Hematopoietic multipotent progenitor cell treated with erythropoietin and hydrocortisone succinate and interleukin-3 and kit ligand, for 17 days (in vitro differentiated cells): ENCODE results near the gene RBP2.
"Not testable (repeated sequence)": the region's sequence is repeated elsewhere in the genome, so short reads cannot be mapped to it uniquely, and the experiment has no call there.

ENCODE experiments used
- DNase-seq: peaks from one replicate; pipeline ENCODE4 v3.0.0-alpha.2; 2015; ENCODE audit warnings: low spot score

Gene RBP2

DNA sequence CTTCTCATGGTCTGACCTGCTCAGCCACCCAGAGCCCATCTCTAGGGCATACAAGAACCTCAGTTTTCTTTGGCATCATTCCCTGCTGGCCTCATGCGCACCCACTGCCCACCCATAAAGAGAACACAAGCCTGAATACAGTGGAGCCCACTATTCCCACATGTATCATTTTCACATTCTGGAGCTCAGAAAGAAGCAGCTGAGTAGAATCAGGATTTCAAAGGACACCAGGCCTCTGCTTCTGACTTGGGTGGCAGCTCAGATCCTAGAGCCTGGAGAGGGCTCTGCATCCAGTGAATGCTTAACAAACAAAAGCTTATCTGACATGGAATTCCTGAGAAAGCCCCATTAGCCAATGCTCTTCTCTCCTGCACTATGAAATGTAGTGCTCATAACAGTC is 34.7 kb downstream of the RBP2 start:
- no peak for DNase-seq

- no peak for DNase-seq
Observed at GRCh38 chr3:139440639-139441556, 35.4 kb downstream of the RBP2 start.

DNA sequence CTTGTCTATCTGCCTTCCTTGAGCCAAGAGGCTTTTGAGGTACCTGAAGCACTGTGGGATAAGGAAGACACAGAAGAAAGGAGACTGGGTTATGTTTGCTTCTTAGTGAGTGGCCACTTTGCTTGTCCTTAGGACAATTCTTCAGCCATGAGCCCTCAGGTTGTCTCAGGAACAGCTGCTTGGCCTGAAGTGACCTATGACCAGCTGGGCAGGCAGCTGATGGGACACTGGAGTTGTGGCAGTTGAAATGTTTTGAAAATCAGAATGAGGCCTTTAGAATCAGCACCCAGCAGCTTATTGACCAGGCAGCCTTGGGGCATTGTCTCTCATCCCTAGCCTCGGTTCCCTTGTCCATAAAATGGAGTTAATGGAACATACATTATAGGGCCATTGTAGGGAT is 37.0 kb downstream of the RBP2 start:
- DNase-seq = no peak

DNA sequence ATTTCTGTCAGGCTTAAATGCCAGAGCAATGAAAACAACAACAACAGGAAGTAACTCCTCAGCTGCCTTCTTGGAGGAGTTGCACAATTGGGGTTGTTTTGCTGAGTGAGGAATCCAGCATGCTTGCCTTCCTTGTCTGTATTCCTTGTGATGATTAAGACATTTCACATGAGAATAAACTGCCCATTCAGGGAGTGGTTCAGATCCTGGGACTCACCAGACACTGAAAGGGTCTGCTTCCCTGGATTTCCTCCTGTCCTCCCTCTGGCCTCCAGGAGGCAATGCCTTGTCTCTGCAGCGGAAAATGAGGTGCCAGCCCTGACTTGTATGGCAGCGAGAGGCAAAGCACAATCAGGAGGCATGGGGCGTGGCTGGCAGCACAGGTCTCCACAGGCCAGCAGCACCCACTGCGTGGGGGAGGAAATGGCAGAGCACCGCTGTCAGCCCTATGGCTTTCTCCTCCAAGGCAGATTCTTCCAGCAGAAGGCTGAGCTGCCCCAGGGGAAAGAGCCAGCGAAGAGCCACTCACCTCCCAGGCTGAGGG is 41.5 kb downstream of the RBP2 start:
- DNase-seq = no peak

GRCh38 chr3:139434228-139434627 is 42.1 kb downstream of the RBP2 start:
- DNase-seq = no peak

DNA sequence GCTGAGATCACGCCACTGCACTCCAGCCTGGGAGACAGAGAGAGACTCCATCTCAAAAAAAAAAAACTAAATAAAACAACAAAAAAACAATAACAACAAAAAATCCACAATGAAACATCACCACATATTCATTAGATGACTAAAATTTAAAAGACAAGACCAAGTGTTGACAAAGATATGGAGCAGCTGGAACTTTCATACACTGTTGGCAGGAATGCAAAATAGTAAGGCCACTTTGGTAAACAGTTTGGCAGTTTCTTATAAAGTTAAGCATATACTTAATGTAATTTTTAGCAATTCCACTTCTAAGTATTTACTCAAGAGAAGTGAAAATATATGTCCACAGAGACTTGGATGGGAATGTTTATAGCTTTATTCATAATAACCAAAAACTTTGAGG is 43.2 kb downstream of the RBP2 start:
- no peak for DNase-seq

DNA sequence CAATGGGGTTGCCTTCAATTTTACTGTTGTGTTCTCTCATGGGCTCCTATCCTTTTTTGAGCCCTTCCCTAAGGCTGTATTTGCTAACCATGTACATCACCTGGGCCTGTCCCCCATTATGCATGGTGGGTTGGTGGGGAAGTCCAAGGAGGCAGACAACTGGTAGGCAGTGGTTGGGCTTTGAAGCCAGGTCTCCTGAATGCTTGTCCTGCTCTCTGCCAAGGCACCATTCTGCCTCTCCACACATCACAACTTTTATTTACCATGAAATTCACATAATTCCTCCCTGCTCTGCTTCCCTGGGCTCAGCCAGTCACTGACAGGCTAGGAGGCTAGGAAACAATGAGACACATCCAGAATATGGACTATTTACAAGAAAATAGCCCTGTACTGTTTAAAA is 45.8 kb downstream of the RBP2 start:
- DNase-seq = no peak

DNA sequence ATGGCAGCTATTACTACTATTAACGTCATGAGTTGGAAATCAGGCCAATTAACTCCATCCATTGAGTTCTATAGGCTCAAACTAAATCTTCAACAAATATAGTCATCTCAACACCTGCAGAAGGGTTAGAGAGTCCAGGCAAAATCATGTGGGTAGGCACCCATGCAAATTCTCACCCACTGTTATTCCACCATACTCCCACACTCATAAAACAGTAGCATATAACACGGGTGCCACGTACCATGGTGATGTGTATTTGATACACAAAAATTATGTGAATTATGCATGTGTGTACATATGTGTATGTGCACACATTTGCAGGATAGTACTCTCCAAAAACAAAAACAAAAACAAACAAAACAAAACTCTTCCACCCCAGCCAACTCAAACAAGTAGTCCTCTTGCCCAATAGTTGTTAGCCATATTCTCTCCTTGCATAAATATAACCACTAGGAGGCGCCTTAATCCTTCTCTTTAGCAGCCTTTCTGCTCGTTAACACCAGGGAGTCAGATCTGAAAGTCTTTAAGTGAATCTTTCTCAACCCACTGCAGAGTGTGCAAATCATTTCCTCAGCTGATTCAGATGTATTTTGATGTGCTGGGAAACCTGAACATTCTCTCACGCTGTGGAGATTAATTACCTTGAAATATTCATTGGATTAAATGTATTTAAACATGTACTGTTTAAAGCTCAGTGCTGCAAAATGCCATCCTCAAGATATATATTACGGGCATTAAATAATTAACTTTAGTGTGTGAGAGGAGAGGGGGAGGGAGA is 48.8 kb downstream of the RBP2 start:
- DNase-seq = peak; percentile 71

DNA sequence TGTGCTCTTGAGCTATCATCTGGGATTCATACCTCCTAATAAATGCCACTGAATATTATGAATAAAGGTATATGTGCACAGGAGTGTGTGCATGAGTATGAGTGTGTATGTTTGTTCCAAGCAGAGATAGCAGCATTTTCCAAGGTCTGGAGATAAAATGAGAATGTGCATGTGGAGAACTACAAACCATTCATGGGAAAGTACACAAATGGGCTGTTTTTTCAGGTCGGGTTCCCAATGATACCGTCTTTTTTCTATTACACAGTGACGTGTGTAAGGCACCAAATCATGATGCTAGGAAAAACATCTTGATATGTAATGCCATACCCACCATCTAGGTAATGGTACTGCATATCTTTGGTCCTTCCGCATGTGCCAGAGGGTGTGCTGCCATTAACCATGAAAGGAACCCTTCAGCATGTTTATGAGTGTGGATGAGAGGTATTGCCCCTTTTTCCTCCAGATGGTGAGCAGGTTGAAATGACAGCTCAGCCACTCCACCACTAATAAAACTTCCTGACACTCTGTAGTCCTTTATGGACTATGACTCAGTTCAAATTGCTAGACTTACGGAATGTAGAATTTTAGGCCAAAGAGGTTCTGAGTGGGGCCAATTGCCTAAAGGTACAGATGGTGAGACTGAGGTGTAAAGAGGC is 50.4 kb downstream of the RBP2 start:
- no peak for DNase-seq

DNA sequence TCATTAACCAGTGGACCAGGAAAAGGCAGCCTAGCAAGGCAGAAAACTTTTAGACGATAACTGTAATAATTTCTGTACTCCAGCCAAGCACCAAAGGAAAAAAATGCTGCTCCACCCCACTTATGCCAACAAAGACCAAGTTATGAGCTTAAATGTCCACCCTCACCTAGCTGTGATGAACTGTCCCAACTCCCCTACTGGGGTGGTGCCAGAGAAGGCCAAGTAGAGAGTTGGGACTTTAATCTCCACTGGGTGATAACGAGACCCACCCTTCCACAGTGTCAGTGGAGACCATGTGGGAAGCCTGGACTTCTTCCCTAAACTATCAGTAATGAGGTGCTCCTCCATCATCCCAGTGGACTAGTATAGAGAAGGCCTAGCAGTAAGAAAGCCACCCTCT is 53.1 kb downstream of the RBP2 start:
- DNase-seq = no peak

DNA sequence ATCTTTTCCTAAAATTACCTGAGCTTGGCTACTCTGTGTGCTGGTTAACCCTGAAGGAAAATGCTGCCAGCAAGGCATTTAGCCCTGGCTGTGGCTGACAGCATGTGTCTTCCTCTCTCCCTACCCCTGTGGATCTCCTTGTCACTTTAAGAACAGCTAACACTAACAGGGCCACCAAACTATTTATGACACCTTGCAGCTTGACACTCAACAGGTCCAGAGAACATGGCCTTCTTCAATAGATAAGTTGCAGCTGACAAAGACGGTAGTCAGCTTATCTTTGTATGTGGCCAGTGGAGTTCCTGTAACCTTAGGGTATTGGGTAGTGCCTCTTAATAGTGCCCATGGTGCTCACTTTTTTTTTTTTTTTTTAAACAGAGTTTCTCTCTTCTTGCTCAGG is 54.9 kb downstream of the RBP2 start:
- DNase-seq = no peak

GRCh38 chr3:139421040-139421439 is 55.3 kb downstream of the RBP2 start:
- no peak for DNase-seq

- no peak for DNase-seq
Observed at GRCh38 chr3:139418144-139418543, 58.2 kb downstream of the RBP2 start.

DNA sequence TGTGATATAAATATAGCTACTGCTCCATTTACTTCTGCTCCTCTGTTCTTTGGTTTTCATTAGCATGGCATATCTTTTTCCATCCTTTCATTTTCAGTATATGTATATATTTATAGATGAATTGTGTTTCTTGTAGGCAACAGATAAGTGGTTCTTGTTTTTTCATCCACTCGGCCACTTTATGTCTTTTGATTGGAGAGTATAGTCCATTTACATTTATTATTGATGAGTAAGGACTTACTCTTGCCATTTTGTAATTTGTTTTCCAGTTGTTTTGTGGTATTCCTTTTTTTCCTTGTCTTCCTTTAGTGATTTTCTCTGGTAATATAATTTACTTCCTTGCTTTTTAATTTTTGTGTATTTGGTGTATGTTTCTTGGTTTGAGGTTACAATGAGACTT is 60.0 kb downstream of the RBP2 start:
- DNase-seq = no peak

GRCh38 chr3:139414608-139415224 is 61.6 kb downstream of the RBP2 start:
- DNase-seq = no peak

DNA sequence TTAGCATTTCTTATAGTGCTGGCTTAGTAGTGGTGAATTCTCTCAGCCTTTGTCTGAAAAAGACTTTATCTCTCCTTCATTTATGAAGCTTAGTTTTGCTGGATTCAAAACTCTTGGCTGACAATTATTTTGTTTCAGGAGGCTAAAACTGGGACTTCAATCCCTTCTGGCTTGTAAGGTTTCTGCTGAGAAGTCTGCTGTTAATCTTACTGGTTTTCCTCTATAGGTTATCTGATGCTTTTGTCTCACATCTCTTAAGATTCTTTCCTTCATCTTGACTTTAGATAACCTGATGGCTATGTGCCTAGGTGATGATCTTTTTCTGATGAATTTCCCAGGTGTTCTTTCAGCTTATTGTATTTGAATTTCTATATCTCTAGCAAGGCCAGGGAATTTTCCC is 63.4 kb downstream of the RBP2 start:
- not testable (repeated sequence) for DNase-seq
